Pancreas (tissue), 10 donors: ENCODE results near the gene IREB2. TPM values are rescaled to one million over a fixed set of nuclear protein-coding genes. Genes with fewer than 3 reads are reported as not detected.
A peak's percentile ranks its signal among the peaks of the same experiment; 100 is the strongest.

Experiments
- ATAC-seq, 4 donors: fragments of 200-7000 bp; cut with Tn5 transposase; one replicate each; pipeline versions ENCODE4 v1.8.0 to v1.9.1; 2020; ENCODE audit warnings: mild to moderate bottlenecking in 4 of 4, moderate library complexity in 4 of 4
- DNase-seq, 6 donors: peaks; one replicate each; pipeline ENCODE4 v3.0.0-alpha.2; 2020
- FAIRE-seq: peaks from 2 replicates; lab custom pipeline; 2012; peaks lifted over from hg19 to GRCh38; lab: Jason Lieb, UNC
- H3K27ac ChIP-seq, 4 donors: fragments of 200-600 bp; sonication (generic); 1 replicate in 3 of 4; 2 replicates in 1 of 4; pipeline versions ENCODE4 v1.5.0 to v1.8.0; 2020
- H3K27me3 ChIP-seq, 4 donors: fragments of 200-600 bp; one replicate each; pipeline ENCODE4 v1.8.0; 2021
- H3K36me3 ChIP-seq, 3 donors: fragments of 200-600 bp; sonication (generic) in 1 of 3; one replicate each; pipeline versions ENCODE4 v1.5.0 to v1.8.0; 2020 to 2021
- H3K4me1 ChIP-seq, 3 donors: fragments of 200-600 bp; one replicate each; pipeline ENCODE4 v1.8.0; 2021
- H3K4me3 ChIP-seq, 4 donors: fragments of 200-600 bp; sonication (generic) in 2 of 4; one replicate each; pipeline versions ENCODE4 v1.5.0 to v1.8.0; 2020 to 2021
- H3K9me3 ChIP-seq, 4 donors: fragments of 200-600 bp; one replicate each; pipeline ENCODE4 v1.8.0; 2021
- WGBS, 2 donors: extraction: QIAGEN DNeasy Blood & Tissue Kit; methylation state at CpG; one replicate each; pipeline ENCODE4 v1.1.7; 2013; 5-methylcytosine and 5-hydroxymethylcytosine counted together
- intact Hi-C, 3 donors: fragments of 100-400 bp; cut with DNase I; formaldehyde crosslinking; loops; one replicate each; pipeline versions ENCODE4 v1.11.1 to v1.14.2; 2022
- polyA plus RNA-seq, 2 donors: library from polyadenylated mRNA; stranded (reverse); fragments of 200-250 nt; gene quantifications; one replicate each; pipeline ENCODE4 v1.2.3, GENCODE V29; 2013
- total RNA-seq, 6 donors: library from RNA; stranded (reverse); fragmentation: NEBNext Ultra II Directional in 4 of 6; extraction: Animal tissue kit (Norgen Biotek cat#: 25700) in 4 of 6; gene quantifications; one replicate each; pipeline versions ENCODE4 v1.2.1 to v1.2.4, GENCODE V29; 2021 to 2023
- TF ChIP-seq, protein P1 (sequence below), 4 donors: fragments of 200-600 bp; sonication (generic) in 3 of 4; IDR thresholded peaks; one replicate each; pipeline versions ENCODE4 v1.5.0 to v1.8.0; 2021; ENCODE audit warnings: antibody characterized with exemption in 4 of 4
- donor health status: healthy with polysubstance abuse.
- donor health status: DM: no; HTN: no; CAD: no; lungs with moderate emphysema.
- donor health status: DM: no; HTN: no; CAD: no.
- donor health status: control.
- donor health status: control.
- donor health status: Bipolar disorder and iron deficiency.
- donor health status: DM: yes; HTN: yes; CAD: no.
- donor health status: DM: no; HTN: no; CAD: no.
- donor health status: DM: no; HTN: no; CAD: no.
- donor health status: DM: yes; HTN: yes; CAD: no.

The IREB2 gene
- total and polyA plus RNA-seq, 8 donors = 5.7 to 34.0 (median 19.2) TPM

DNA sequence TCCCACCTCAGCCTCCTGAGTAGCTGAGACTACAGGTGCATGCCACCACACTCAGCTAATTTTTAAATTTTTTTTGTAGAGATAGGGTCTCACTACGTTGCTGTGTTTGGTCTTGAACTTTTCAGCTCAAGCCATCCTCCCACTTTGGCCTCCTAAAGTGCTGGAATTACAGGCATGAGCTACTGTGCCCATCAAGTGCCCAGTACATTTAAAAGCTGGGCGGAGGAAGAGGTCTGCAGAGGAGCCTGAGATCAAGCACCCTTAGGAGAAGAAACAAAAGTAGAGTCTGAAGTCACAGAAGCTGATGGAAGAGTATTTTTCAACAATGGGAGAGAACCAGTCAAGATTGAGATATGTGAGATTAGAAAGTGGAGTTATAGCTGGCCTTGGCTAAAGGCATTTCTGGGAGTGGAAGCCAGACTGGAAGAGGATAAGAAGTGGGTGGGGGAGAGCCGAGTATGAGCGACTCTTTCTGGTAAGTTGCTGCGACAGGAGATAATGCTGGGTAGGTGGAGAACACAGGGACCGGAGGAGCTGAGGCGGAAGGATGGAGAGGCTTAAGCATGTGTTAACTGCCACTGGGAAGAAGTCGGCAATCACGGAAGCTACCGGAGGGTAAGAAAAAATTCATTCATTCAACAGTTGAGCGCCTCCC is 782 bp upstream of the IREB2 start:
- peak overlapping the region; percentile 25 to 88 (median 76) for H3K27ac ChIP-seq
- H3K4me3 ChIP-seq = peak overlapping the region; percentile 78 to 98 (median 96)
- intact Hi-C loops = no loop called here
- H3K36me3 ChIP-seq = peaks cover 0 to 3% (median 0%) of the 10 kb centered on the region in 3 donors
- no peaks in the 10 kb centered on the region for H3K9me3 ChIP-seq
- 17 to 18% methylated on average over 11 of the region's 11 CpGs for WGBS, 2 donors
- DNase-seq (no peak), ATAC-seq (peak in 1 of 4 donors; percentile 47), FAIRE-seq (no peak)
- H3K27me3 ChIP-seq = no peaks in the 10 kb centered on the region
- peaks cover 18 to 28% (median 24%) of the 10 kb centered on the region in 3 donors for H3K4me1 ChIP-seq
- TF ChIP-seq, protein P1, sequence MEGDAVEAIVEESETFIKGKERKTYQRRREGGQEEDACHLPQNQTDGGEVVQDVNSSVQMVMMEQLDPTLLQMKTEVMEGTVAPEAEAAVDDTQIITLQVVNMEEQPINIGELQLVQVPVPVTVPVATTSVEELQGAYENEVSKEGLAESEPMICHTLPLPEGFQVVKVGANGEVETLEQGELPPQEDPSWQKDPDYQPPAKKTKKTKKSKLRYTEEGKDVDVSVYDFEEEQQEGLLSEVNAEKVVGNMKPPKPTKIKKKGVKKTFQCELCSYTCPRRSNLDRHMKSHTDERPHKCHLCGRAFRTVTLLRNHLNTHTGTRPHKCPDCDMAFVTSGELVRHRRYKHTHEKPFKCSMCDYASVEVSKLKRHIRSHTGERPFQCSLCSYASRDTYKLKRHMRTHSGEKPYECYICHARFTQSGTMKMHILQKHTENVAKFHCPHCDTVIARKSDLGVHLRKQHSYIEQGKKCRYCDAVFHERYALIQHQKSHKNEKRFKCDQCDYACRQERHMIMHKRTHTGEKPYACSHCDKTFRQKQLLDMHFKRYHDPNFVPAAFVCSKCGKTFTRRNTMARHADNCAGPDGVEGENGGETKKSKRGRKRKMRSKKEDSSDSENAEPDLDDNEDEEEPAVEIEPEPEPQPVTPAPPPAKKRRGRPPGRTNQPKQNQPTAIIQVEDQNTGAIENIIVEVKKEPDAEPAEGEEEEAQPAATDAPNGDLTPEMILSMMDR (IDR thresholded peaks at IDR 0.05) = no peak

DNA sequence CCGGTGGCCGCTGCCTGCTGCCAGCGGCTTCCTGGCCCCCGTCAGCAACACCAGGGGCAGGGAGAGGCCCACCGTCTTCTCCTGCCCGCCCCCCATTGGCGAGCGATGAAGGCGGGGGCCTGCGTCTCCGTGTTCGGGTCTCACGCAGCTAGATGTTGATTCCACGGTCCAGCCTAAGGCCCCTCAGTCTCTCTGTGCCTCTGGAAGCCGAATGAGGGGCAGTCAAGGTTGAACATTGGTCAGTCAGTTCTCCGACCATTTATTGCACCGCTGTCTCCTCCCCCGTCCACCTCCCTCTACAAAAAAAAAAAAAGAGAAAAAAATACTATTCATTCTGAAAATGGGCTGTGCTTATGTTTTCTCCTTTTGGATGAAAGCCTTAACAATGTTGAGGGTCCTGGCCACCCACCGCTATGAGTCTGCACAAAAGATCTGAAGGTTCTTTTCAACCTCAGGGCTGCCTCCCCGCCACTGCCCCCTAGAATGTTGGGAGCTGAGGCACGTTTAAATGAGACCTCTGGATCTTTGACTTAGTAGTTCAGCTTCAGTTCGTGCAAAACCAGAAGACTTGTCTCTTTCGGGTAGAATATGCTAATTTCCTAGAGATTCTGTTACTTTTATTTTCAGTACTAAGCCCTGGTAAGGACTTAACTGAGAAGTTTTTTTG is 736 bp downstream of the IREB2 start:
- no peak for FAIRE-seq
- Histone ChIP-seq H3K27ac (peak overlapping the region; percentile 65 to 88 (median 76)), H3K9me3 (no peaks in the 10 kb centered on the region), H3K36me3 (peaks cover 0 to 3% (median 0%) of the 10 kb centered on the region in 3 donors), H3K27me3 (no peaks in the 10 kb centered on the region), H3K4me3 (peak overlapping the region; percentile 78 to 98 (median 96)), H3K4me1 (peaks cover 18 to 36% (median 32%) of the 10 kb centered on the region in 3 donors)
- no peak for DNase-seq
- intact Hi-C loops = no loop called here
- WGBS, 2 donors = 0 to 1% methylated on average over 23 of the region's 23 CpGs
- ATAC-seq = peak in 1 of 4 donors; percentile 3
- TF ChIP-seq, protein P1 (IDR thresholded peaks at IDR 0.05) = no peak

DNA sequence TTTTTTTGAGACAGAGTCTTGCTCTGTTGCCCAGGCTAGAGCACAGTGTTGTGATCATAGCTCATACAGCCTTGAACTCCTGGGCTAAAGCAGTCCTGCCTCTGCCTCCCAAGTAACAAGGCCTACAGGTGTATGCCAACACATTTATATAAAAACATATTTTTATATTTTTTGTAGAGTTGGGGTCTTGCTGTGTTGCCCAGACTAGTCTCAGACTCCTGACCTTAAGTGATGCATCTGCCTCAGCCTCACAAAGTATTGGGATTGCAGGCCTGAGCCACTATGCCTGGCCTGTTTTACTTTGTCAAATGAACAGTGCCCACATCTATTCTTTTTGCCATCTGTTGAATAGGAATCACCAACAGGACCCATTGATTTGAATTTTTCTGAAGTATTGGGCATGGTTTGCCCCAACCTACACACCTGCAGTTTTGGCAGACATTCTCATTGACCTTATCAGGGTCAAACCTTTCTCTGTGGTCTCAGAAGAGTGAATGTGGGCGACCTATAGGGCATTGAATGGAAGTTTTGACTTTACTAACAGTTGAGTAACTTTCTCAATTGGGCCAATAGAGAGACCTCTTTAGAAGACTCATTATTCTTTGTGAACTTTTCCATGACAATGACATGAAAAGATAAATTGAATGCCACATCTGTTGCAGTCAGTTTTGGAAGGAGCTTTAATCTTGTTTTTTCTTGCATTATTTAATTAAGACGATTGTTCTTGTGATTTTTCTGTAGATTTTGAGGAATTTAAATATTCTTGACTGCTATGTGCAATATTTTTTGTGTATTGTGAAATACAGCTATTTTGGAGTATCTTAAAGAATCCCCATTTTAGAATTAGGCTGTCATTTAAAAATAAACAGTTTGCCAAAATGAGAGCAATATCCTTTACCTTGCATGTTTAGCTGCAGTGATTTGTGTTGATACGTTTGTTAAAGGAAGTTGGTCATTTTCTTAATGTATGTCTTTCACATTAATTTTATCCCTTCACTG is 2.7 kb downstream of the IREB2 start:
- FAIRE-seq (no peak), DNase-seq (no peak), ATAC-seq (no peak)
- no peaks in the 10 kb centered on the region for H3K9me3 ChIP-seq
- intact Hi-C loops = no loop called here
- TF ChIP-seq, protein P1 (IDR thresholded peaks at IDR 0.05) = no peak
- no peak overlapping the region for H3K4me3 ChIP-seq
- H3K36me3 ChIP-seq = peaks cover 0 to 3% (median 0%) of the 10 kb centered on the region in 3 donors
- WGBS, 2 donors = 44 to 47% methylated on average over 3 of the region's 3 CpGs
- peaks cover 18 to 36% (median 32%) of the 10 kb centered on the region in 3 donors for H3K4me1 ChIP-seq
- no peaks in the 10 kb centered on the region for H3K27me3 ChIP-seq
- no peak overlapping the region for H3K27ac ChIP-seq

DNA sequence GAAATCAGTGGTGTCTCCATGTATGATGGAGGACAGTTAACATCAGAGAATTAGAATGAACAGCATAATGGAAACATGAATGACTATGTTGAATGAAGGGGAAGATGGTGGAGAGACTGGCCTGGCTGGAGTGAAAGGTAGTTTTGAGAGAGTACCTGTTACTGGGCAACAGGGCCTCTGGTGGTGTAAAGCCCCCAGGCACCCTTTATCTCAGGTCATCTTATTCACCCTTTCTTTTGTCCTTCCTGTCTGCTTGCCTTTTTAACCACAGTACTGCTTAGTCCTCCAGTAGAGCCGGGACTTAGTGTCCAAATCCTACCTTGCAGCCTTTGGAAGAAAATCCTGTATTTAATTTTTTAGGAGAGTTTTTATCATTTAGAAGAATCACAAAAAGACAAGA is 6.2 kb downstream of the IREB2 start:
- H3K4me3 ChIP-seq = no peak overlapping the region
- H3K9me3 ChIP-seq = no peaks in the 10 kb centered on the region
- no peak for DNase-seq
- TF ChIP-seq, protein P1 (IDR thresholded peaks at IDR 0.05) = no peak
- H3K4me1 ChIP-seq = peaks cover 21 to 46% (median 29%) of the 10 kb centered on the region in 3 donors
- intact Hi-C loops = no loop called here
- no peak overlapping the region for H3K27ac ChIP-seq
- WGBS, 2 donors = 82 to 85% methylated on average over 1 of the region's 1 CpG
- H3K27me3 ChIP-seq = no peaks in the 10 kb centered on the region
- FAIRE-seq = no peak
- no peak for ATAC-seq
- peaks cover 0 to 3% (median 0%) of the 10 kb centered on the region in 3 donors for H3K36me3 ChIP-seq
